GM18907 (cell line): ENCODE results near the gene SAMD3.
"Not testable (repeated sequence)": the region's sequence is repeated elsewhere in the genome, so short reads cannot be mapped to it uniquely, and the experiment has no call there.

Source experiments
- ATAC-seq: cut with Tn5 transposase; IDR thresholded peaks from one replicate; pipeline ENCODE4 v1.9.1; 2021; ENCODE audit warnings: mild to moderate bottlenecking, moderate library complexity; ENCODE audit not compliant: unreplicated experiment

Gene SAMD3

DNA sequence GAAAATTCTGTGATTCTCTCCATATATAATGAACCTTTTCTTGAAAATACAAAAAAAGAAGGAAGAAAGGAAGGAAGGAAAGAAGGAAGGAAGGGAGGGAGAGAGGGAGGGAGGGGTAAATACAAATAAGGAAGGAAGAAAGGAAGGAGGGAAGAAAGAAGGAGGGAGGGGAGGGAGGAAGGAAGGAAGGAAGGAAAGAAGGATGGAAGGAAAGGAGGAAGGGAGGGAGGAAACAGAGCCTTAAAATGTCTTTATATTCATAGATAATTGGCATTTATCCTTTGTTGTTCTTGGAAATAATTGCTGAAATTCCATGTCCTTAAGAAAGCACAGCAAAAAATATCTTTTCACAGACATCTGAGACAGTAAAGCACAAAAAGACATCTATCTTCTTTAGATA lies 40.3 kb downstream of the SAMD3 start:
- ATAC-seq = no peak

DNA sequence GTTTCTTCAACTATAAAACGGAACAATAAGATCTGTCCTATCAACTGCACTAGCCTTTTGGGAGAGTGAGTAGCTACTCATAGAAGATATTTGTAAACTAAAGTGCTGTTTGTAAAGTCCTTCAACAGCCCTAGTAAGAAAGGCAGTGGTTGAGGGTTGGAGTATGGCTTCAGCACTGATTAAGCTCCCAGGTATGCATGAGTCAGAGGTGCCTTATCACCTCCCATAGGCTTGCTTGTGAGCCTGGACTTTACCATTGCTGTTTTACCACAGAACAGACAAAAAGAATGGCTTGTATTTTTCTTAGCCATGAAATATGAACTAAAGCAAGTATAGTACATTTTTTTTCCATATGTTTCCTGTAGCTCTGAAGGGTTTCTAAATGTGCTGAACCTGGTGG lies 44.1 kb downstream of the SAMD3 start:
- ATAC-seq = no peak

DNA sequence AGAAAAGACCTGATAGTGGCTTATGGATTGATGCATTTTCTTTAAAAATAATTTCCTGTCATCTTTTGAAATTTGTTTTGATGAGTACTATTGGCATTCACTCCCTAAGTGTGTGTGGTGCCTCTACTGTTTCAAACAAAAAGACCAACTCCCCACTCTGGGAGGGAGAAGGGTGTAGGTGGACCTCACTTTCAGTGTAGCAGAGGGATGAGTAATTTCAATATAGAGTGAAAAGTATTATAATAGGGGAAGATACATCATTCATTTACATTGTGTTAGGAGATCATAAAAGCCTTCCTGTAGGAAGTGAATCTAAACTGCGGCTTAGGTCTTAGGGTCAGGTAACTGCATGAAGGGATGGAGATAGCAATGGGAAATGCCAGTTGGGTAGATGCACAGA lies 46.4 kb downstream of the SAMD3 start:
- no peak for ATAC-seq

DNA sequence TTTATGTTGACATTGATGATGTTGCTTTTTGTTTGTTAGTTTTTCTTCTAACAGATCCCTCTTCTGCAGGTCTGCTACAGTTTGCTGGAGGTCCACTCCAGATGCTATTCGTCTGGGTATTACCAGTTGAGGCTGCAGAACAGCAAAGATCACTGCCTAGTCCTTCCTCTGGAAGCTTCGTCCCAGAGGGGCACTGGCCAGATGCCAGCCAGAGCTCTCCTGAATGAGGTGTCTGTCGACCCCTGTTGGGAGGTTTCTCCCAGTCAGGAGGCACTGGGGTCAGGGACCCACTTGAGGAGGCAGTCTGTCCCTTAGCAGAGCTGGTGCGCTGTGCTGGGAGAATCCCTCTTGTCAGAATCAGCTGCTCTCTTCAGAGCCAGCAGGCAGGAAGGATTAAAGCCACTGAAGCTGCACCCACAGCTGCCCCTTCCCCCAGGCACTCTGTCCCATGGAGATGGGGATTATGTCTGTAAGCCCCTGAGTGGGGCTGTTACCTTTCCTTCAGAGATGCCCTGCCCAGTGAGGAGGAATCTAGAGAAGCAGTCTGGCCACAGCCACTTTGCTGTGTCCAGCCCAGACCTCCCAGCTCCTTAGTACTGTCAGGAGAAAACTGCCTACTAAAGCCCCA lies 49.3 kb downstream of the SAMD3 start:
- ATAC-seq = not testable (repeated sequence)

DNA sequence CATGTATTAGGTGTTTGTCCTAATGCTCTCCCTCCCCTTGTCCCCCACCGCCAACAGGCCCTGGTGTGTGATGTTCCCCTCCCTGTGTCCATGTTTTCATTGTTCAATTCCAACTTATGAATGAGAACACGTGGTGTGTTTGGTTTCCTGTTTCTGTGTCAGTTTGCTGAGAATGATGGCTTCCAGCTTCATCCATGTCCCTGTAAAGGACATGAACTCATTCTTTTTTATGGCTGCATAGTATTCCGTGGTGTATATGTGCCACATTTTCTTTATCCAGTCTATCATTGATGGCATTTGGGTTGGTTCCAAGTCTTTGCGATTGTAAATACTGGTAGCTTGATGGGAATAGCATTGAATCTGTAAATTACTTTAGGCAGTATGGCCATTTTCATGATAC lies 52.6 kb downstream of the SAMD3 start:
- ATAC-seq = not testable (repeated sequence)

DNA sequence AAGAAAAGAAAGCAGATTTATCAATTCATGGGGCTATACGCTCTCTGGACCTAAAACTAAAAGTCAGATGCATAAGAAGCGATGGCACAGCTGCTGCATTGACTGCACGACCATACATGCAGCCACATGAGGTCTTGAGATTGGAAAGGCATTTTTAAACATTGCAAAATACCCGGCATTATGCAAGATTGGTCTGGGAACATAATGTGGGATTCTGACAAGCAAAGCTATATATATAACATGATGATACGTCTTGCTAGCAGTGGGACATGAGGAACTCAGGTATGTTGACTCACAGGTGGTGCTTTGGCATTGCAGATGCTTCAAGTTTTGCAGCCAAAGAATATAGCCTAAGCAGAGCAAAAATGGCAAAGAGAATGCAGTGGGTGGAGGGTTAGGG lies 55.1 kb downstream of the SAMD3 start:
- no peak for ATAC-seq

DNA sequence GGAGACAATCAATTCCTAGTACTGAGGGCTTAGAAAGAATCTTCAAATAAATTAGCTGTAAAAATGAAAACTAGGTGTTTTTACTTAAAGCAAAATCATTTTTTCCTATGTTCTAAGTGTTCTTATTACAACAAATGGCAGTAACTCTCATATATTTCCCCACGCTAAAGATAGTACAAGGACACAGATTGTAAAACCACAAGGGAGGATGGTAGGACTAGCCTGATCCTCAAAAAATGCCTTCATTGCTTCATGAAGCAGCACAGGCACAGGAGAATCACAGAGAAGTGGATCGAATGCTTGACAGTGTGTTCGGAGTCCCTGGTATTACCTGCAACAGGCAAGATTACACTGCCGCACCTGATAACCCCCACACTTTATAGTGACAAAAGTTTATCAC lies 58.5 kb downstream of the SAMD3 start:
- no peak for ATAC-seq

DNA sequence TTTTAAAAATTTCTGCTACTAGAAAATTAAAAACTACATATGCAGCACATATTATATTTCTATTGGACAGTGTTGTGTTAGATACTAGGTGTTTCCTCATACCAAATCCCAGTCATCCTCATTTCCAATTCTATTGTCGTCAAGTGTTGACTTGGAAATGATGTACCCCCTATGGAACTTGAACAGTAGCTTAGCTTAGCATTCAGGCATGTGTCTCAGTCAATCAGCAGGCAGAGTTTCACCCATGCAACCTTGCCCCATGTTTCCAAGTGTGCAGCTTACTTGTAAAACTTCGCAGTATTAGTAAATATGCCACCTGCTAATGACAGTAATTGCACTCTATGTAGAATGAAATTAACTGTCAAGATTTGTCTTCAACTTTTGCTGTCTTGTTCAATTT lies 59.5 kb downstream of the SAMD3 start:
- ATAC-seq = no peak

DNA sequence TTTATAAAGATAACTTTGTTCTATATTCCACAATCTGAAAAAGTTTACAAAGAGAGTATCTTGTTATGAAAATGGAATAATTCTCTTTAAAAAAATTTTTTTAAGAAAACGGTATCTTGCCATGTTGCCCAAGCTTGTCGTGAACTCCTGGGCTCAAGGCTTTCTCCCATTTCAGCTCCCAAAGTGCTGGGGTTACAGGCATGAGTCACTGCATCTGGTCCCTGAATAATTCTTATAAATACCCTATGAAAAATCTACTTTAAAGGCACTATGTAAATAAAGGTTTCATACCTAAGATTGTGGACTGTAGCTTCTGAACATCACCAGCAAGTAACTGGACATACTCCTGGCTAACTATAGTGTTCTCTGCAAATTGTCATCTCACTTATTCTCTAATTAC lies 60.3 kb downstream of the SAMD3 start:
- no peak for ATAC-seq

DNA sequence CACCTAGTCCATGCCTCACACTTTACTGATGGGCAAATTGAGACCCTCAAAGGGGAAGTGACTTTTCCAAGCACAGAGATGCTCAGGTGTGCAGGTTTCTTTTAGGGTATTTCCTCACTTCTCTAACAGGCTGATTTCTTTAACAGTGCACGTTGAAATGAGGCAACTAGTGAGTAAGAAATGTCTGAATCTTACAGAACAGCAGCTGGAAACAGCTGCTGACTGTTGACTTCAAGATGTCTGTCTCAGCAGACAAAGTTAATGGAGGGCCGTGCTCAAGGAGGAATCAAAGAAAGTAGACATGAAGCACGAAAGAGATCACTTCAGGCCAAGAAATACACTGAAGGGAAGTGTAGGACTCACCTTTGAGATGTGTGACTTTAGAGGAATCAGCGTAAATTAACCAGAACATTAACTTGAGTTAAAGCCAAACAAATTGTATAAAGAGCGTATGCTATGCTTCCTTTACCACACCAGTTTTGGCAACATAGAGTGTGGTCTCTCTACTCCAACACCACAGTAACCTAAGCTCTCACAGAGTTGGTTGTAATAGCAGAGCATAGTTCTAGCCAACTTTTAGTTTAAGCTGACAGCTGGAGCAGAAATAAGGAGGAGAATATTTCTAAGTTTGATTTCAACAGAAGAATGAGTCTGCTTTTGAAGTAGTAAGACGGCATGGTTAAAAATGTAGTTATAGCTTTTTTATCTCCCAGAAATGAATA lies 60.9 kb downstream of the SAMD3 start:
- no peak for ATAC-seq

DNA sequence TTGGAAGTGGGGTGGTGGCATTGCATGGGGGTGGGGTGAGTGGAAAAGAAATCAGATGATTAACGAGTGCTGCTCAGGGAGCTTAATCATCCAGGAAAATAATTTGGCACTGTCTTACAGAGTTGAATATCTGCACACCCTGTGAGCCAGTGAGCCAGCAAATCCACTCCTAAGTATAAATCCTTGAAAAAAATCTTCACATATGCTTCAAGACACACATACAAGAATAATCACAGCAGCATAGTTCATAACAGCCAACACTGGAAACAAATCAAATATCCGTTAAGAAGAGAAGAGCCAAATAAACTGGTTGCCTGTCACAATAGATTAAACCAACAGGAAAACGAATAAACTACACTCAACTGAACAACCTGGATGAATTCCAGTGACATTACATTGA lies 62.8 kb downstream of the SAMD3 start:
- no peak for ATAC-seq

DNA sequence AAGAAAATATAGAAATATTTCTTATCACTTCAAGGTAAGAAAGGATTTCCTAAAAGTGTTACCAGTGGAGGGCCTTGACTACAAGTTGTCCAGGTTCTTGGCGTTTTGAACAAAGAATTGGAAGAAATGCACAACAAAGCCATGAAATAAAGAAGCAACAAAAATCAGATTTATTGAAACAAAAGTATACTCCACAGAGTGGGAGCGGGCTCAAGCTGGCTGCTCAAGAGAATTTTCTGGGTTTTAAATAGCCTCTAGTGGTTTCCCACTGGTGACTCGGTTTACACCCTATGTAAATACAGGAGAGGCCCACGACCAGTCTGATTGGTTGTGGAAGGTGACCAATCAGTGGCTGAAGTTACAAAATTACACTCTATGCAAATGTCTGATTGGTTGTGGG lies 64.2 kb downstream of the SAMD3 start:
- no peak for ATAC-seq

DNA sequence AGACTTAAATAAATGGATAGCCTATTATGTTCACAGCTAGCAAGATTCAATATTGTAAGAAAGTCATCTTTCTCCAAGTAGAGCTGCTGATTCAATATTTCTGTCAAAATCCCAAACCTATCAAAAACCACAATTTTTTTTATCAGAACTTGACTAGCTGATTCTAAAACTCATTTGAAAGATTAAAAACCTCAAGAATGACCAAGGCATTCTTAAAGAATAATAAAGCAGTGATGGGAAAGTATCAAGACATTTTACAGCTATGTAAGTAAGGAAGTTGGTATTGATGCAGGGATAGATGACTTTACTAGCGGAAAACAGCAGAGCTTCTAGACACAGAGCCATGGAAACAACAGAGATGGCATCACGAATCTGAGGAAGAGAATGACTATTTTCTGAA lies 64.7 kb downstream of the SAMD3 start:
- ATAC-seq = no peak

DNA sequence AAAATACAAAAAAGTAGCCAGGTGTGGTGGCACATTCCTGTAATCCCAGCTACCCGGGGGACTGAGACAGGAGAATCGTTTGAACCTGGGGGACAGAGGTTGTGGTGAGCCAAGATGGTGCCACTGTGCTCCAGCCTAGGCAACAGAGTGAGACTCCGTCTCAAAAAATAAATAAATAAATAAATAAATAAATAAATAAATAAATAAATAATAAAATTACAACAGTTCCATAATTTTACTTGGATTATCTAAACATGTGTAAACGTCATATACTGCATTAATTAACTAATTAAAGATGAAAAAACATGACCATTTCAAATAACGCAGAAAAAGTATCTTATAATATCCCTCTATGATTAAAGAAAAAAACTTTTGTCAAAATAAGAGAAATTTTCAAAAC lies 65.8 kb downstream of the SAMD3 start:
- ATAC-seq = no peak

DNA sequence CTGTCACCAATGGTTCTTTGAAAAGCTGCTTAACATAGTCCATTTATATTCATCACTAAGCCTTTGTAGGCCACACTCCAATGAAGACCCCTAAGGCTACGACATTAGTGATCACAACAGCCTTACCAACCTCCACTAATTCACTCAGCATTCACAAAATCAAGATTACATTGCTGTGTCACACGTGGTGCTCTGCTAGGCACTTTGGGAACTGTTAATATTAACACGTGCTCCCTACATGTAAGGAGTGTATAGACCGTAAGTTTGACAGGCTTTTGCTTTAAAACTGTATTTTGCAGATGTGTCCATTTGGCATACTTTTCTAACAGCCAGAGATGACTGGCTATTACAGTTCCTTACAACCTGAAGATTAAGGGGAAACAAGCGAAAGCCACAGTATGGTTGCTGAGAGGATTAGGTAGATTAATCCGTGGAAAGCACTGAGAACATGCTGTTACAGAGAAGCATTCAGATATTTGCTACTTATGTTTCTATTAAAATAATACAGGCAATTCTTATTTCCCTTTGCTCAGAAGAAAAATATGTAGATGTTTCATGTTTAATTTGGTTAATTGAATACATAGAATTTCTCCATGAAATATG lies 69.7 kb downstream of the SAMD3 start:
- no peak for ATAC-seq

DNA sequence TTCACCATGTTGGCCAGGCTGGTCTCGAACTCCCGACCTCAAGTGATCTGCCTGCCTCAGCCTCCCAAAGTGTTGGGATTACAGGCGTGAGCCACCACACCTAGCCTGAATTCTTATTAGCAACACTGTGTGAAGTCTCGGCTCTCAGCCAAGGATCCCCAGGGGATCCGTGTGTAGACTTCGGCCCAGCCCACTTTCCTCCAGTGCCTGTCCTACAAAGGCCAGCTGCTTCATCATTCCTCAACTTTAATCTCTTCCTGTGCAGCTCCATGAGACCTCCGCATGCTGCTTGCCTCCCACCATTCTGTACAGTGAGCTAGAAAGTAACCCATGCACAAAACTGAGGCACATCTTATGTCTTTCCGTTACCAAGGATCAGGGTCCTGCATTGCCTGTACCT lies 71.8 kb downstream of the SAMD3 start:
- no peak for ATAC-seq

DNA sequence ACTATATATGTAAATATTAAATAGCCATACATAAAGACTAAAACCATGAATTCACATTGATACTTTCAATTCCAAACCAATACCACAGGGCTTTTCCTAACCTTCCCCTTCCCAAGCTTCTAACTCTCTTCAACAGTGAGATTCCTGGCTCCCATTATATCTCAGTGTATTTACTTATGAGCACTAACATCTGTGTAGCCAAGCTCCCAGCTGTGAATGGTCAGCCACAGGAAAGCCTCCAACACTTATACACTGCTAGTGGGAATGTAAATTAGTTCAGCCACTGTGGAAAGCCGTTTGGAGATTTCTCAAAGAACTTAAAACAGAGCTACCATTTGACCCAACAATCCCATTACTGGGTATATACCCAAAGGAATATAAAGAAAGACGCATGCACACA lies 73.7 kb downstream of the SAMD3 start:
- not testable (repeated sequence) for ATAC-seq

DNA sequence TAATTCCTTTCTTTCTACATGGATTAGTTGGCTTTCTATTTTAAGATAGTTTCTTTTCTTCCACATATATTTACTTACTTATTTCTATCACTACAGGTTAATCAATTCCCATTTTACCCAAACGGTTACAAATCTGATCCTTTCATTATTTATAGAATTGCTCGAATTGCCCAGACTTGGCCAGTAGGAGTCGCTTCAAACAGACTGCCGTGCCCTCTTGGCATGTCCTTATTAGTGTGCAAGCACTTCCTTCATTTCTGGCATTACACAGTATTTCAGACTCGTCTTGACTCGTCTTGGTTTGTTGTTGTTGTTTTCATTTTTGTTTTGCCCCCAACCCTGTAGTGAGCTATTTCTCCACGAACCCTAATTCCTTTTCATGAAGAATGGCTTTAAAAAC lies 74.6 kb downstream of the SAMD3 start:
- ATAC-seq = no peak

DNA sequence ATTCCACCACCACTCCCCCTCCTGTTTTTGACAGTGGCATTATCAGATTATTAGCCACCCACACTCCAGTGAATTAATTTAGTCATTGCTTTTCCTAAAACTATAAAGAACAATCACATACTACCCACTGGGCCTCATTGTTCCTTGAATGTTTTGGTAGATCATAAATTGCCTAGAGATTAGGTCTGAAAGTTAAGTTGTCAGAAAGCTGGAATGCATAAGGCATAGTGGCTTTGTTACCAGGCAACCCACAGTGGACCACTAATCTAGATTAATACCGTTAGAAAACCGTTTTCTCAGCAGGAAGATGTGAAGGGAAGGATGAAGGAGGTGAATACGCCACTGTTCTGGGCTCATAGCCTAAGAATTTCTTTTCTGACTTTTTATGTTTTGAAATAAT lies 75.6 kb downstream of the SAMD3 start:
- no peak for ATAC-seq

DNA sequence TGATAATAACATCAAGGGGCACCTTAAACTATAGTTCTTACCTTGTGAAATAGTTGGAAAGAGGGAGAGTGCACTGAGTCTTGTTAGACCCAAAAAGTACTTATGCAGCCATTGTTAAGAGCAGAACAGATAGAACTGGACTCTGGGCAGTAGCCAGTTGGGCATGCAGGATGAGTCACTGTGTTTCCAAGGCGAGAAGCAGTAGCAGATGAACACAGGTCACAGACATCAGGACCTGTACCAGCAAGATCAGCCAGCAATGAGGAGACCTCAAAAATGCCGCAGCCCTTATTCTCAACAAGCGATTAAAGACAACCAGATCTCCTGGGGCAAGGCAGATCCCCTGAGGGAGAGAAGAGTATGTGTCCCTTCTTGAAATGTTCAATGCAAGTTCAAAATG lies 79.0 kb downstream of the SAMD3 start:
- ATAC-seq = no peak

DNA sequence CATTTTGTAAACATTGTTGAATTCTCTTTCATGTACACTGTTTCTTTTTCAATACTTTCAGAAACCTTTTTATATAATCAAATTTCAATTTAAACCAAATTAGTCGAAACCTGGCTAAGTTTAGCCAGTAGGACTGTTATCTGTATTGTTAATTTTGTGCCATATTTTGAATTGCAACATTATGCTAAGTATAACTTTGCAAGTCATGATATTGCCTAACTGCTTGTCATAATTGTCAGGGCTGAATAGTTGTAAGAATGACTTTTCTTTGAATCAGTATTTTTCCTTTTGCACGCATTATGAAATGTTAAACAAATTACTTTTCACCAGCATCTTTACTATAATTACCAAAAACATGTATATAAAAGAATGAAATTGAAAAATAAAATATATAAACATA lies 82.7 kb downstream of the SAMD3 start:
- ATAC-seq = no peak

DNA sequence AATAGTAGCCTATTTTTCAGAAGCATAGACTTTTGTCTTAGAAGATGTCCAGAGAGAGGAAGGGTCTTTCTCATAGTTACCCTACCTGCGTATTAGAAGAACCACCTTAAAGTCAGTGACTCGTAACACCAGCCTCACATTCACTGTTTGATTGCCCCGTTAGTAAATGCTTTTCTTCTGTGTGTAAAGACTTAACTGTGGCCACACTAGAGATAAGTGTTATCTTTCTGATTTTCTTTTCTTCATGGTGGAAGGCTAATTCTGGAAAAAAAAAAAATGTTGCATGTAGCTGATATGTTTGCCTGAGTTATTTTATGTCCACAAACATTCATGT lies 83.9 kb downstream of the SAMD3 start:
- peak; percentile 36 for ATAC-seq
